Measurements from ENCODE around the gene KCNK17. TPM values are rescaled to one million over a fixed set of nuclear protein-coding genes. Genes with fewer than 3 reads are reported as not detected.

KCNK17 gene
- total RNA-seq, 1 experiment from 2014 or later: 1.2 TPM

GRCh38 chr6:39320363-39320984 lies 6.3 kb upstream of the KCNK17 start:
- H2BK15ac ChIP-seq (ENCODE audit: low read depth, low read length): no peak overlapping the region
- H4K8ac ChIP-seq (replicated peaks; ENCODE audit: insufficient read length, low read depth, low read length): no peak overlapping the region
- no peaks in the 10 kb centered on the region for H3K79me1 ChIP-seq (ENCODE audit: insufficient read depth, low read depth, low read length, poor library complexity, severe bottlenecking)
- no peak overlapping the region for H3K4me2 ChIP-seq (ENCODE audit: insufficient read depth, insufficient read length, low read length)
- H4K5ac ChIP-seq (ENCODE audit: insufficient read length, low read depth, low read length): no peak overlapping the region
- no peak overlapping the region for H2AFZ ChIP-seq (ENCODE audit: low read length)
- no peak overlapping the region for H2BK120ac ChIP-seq (ENCODE audit: low read depth, low read length, poor library complexity, severe bottlenecking)
- H2BK12ac ChIP-seq (ENCODE audit: insufficient read length, low read depth, low read length): no peak overlapping the region
- no peaks in the 10 kb centered on the region for H4K20me1 ChIP-seq (ENCODE audit: control insufficient read depth, insufficient read depth, insufficient read length)
- H3K14ac ChIP-seq (ENCODE audit: insufficient read depth, low read length): no peak overlapping the region
- no peaks in the 10 kb centered on the region for H3K23me2 ChIP-seq (ENCODE audit: insufficient read length, low read depth, low read length, poor library complexity, severe bottlenecking)
- WGBS (ENCODE audit: extremely low coverage, insufficient read length, low lambda C conversion rate): no CpG with 5 or more reads among the region's 10 CpGs
- no peaks in the 10 kb centered on the region for H3K9me3 ChIP-seq (ENCODE audit: control insufficient read depth, low read depth, low read length)
- Mint-ChIP-seq H3K36me3 (ENCODE audit: insufficient read depth in 1 of 3, low read depth in 3 of 3) (no peaks in the 10 kb centered on the region; a peak in 1 of 7 replicates), H3K4me1 (no peaks in the 10 kb centered on the region), H3K27ac (no peak overlapping the region), H3K4me3 (no peak overlapping the region), H3K9me3 (no peaks in the 10 kb centered on the region; a peak in 2 of 5 replicates), H3K27me3 (ENCODE audit: low read depth) (peaks cover 54% of the 10 kb centered on the region)
- no peak for DNase-seq
- no peak overlapping the region for H2BK5ac ChIP-seq (ENCODE audit: insufficient read length, low read length)
- H3K79me2 ChIP-seq (ENCODE audit: insufficient read depth, low read length): no peaks in the 10 kb centered on the region
- no peak overlapping the region for H3K56ac ChIP-seq (ENCODE audit: insufficient read length, low read depth, low read length)
- no peak overlapping the region for H3T11ph ChIP-seq (ENCODE audit: low read length)
- H3K27ac ChIP-seq (ENCODE audit: insufficient read length, low read depth, low read length): no peak overlapping the region
- no peaks in the 10 kb centered on the region for H3K27me3 ChIP-seq (ENCODE audit: insufficient read depth, low read length)
- H3K23ac ChIP-seq (ENCODE audit: insufficient read length, low read depth, low read length): no peak overlapping the region
- H3K4ac ChIP-seq (ENCODE audit: low read depth, low read length): no peak overlapping the region
- H2AK5ac ChIP-seq (ENCODE audit: insufficient read length, low read length): no peak overlapping the region
- H4K91ac ChIP-seq (ENCODE audit: insufficient read length, low read depth, low read length): no peak overlapping the region
- H2BK20ac ChIP-seq (ENCODE audit: low read depth, low read length, poor library complexity, severe bottlenecking): no peak overlapping the region
- no peak overlapping the region for H3K9ac ChIP-seq (ENCODE audit: extremely low read depth, insufficient read length, low read length)
- no peak overlapping the region for H3K18ac ChIP-seq (ENCODE audit: insufficient read length, low read depth, low read length)
- H3K4me1 ChIP-seq (ENCODE audit: insufficient read depth, low read length): no peaks in the 10 kb centered on the region
- TF ChIP-seq CTCF (conservative IDR thresholded peaks at IDR 0.05): no peak

Measured in H9 (cell line).